Dermis blood vessel endothelial cell (primary cell): ENCODE data around the gene PPP1R12B. TPM values are rescaled to one million over a fixed set of nuclear protein-coding genes. Genes with fewer than 3 reads are reported as not detected.
"Not testable (repeated sequence)": the region's sequence is repeated elsewhere in the genome, so short reads cannot be mapped to it uniquely, and the experiment has no call there.

Experiments used
- DNase-seq: peaks from one replicate; pipeline ENCODE4 v3.0.0; 2010
- total RNA-seq: library from RNA; depleted of rRNA; stranded (reverse); fragments of >200 nt; gene quantifications from 2 replicates; pipeline ENCODE4 v1.2.3, GENCODE V29; 2014

The PPP1R12B gene
- total RNA-seq, 1 donor from 2014 or later: 15.8 TPM

GRCh38 chr1:202638019-202638700 is 289.7 kb downstream of the PPP1R12B start:
- DNase-seq: no peak

DNA sequence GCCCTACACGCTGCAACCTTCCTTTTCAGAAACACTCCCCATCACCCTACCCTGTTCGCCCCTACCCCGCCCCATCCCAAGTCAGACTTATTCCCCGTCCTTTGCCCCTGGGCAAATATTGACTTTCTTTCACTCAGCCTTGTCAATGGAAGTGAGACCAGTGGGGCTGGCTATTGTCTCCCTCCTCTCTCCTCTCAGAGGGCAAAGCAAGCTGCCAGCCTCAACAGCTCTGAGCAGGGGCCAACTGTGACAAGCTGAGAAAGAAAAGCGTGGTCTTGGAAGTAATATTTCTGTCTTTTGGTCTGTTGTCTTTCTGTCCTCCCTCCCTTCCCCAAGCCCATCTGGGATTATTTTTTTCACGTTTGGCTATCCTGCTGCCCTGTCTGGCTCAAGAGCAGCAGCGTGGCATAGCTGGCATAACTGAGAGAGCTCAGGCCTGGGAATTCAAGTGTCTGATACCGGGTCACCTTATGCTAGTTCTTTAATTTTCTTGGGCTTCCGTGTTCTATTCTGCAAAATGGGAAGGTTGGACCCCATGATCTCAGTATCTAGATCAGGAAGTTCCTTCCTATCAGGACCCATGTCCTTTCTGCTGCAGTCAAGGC is 290.3 kb downstream of the PPP1R12B start:
- not testable (repeated sequence) for DNase-seq

DNA sequence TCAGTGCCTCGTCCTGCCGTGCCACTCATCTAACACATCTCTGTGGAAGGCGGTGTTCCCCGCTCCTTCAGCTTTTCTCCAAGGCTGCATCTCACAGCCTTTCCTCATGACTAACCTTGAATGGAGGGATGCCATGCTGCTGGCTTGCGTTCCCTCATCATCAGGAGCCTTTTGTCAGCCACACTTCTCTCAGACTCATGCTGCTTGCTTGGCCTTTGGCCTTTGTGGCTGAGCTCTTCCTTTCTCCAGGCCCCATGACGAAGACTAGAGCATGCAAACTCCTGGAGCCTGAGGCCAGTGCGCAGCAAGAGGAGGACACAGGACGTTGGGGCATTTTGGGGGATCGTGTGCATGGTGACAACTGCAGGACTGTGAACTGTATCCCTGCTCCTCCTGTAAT is 291.0 kb downstream of the PPP1R12B start:
- DNase-seq: no peak

DNA sequence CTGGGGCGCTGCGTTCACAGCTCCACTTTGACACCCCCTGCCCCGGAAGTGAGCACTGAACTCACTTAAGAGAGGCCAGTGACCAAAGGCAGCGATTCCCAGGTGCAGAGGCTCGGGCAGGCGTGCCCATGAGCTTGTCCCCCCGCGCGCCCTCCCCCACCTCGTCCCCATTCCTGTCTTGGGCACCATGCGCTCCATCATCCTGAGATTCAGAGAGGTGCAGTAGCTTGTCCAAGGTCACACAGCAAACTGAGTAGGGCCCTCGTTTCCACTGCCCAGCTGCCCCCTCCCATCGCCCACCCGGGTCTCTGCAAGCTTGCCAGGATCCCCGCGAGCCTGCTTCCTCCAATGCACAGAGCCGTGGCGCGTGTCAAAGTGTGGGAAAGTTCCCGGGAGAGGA is 293.7 kb downstream of the PPP1R12B start:
- DNase-seq: no peak

Other genes with a start within 250 kb of the PPP1R12B start
- under 0.01 TPM in 1 of 2 replicates, not detected in the other for gene GPR37L1, start 225.8 kb upstream of the PPP1R12B start, total RNA-seq
- gene ARL8A, start 204.0 kb upstream of the PPP1R12B start, total RNA-seq: 32.7 and 40.5 TPM in 2 replicates
- gene PTPN7, start 188.1 kb upstream of the PPP1R12B start, total RNA-seq: 0.09 and 0.68 TPM in 2 replicates
- gene LGR6, start 154.9 kb upstream of the PPP1R12B start, total RNA-seq: not detected in 2 replicates
- 14.5 and 34.9 TPM in 2 replicates for gene UBE2T, start 6.8 kb upstream of the PPP1R12B start, total RNA-seq